ENCODE measurements around the gene KSR2. TPM values are rescaled to one million over a fixed set of nuclear protein-coding genes. Genes with fewer than 3 reads are reported as not detected.
"Not testable (repeated sequence)": the region's sequence is repeated elsewhere in the genome, so short reads cannot be mapped to it uniquely, and the experiment has no call there.

KSR2 gene
- polyA plus RNA-seq, 12 donors = 0.01 to 0.12 (median 0.06) TPM; not detected in 6

DNA sequence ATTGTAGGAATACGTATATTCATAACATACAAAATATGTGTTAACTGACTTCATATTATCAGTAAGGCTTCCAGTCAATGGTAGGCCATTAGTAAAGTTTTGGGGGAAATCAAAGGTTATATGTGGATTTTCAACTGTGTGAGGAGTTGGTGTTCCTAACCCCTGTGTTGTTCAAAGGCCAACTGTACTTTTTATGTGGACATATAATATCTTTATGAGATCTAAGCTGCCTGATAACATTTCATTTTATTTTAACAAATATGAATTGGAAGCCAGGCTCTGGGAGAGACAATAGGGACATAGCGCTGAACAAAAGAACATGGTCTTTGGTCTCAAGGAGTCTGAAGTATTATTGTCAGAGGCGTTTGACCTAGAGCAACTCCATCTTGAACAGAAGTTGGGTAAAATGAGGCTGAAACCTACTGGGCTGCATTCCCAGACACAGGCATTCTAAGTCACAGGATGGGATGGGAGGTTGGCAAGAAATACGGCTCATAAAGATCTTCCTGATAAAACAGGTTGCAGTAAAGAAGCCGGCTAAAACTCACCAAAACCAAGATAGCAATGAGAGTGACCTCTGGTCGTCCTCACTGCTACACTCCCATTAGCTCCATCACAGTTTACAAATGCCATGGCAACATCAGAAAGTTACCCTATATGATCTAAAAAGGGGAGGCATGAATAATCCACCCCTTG lies 147.2 kb downstream of the KSR2 start:
- DNase-seq = no peak

DNA sequence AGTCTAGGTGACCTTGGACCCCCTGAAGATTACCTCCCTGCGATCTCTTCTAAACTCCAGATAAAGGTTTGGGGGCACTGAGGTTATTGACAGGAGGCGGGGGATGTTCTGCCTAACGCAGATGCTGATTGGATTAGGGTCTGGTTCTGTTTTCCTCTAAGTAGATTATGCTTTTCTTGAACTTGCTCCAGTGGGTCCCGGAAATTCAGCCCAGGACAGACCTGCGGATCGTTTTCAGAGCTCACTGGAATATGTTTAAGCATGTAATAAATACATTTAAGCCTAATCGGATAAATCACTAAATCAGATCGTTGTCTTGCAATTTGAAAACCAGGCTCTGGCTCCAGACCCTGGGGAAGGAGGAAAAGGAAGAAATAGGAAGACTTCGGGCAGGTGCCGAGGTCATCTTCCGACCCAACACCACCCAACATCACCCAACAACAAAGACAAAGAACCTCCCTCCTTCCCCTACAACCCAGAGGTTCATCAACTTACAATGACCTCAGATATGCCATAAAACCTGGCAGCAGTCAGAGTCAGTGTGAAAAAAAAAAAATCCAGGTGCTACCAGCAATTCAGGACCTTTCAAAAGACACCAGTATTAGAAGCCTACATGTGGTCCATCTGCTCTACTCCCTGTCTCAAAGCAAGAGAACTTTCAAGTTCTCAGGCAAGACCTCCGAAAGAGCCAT lies 148.4 kb downstream of the KSR2 start:
- DNase-seq = no peak

DNA sequence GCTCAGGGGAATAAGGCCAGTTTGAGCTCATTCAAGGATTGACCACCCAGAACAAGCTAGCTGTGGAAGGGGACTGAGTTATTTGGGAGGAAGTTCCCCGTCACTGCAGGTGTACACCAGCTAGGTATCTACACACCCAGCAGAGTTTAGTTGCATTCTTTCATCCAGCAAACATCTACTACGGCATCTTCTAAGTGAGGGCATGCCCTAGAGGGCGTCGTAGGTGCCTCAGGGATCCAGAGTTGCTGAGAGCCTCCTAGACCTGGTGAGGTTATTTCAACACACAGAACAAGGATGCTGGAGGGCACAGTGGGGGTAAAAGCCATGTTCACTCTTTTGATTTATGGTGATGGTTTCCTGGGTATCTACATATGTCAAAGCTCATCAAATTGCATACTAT lies 149.6 kb downstream of the KSR2 start:
- DNase-seq = no peak

DNA sequence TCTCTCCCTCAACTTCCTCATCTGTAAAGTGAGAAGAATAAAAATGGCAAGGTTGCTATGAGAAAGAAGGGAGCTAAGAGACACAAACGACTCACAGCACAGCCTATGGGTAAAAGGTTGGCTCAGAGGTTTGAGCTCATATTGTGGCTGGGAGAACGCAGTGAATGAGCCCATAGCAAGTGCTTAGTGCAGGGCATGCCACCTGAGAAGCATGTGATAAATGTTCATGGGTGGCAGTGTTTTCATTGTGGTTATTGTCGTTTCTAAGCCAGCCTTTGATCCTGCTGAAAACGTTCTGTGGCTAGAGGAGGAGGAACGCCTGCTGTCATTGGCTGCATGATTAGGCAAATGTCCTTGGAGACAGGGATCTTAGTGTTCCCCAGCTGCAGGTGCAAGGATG lies 150.4 kb downstream of the KSR2 start:
- DNase-seq = no peak

DNA sequence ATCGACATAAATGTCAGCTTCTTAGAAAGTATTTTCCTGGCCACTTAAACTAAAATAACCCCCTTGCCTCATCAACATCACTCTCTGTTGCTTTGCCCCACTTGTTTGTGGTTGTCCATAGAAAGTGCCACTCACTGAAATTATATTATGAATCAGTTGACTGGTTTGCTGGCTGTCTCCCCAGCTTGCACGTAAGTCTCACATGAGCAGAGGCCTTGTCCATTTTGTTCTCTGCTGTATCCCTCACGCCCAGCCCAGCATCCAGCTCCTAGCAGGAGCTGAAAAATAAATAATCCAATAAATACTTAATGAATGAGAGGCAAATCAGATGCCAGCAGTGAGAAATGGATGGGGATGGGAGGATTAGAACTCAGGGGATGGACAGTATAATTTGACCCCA lies 159.3 kb downstream of the KSR2 start:
- no peak for DNase-seq

DNA sequence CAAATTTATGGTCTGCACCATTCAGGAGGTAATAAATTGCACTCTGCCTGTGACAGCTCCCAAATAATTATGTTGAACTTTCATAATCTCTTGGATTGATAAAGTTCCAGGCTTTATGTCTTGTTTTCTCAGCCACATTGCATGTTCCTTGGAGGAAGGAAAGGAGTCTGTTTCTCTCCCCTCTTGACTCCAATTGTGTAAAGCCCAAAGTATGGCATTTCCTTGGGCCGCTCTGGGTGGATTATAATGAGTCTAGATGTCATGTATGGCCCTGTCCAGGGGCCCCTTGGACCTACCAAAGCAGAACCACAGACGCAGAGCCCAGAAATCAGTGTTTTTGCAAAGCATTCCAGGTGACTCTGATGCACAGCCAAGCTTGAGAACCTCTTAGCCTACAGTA lies 160.8 kb downstream of the KSR2 start:
- no peak for DNase-seq

DNA sequence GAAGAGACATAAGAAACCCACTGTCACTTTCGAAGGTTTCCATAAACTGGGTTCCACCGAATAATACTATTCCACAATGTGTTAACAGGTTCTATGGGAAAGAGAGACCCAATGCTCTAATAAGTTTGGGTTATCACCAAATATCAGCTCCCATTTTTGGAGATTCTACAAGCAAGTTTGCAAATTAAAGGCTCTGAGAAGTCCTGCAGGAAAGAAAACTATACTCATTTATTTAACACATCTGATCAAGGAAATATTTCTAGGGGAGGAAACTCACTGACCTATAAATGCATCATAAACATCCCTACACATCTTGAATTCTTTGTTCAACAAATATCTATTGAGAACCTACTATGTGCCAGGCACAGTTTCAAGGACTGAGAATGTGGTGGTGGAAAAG lies 161.4 kb downstream of the KSR2 start:
- DNase-seq = no peak

DNA sequence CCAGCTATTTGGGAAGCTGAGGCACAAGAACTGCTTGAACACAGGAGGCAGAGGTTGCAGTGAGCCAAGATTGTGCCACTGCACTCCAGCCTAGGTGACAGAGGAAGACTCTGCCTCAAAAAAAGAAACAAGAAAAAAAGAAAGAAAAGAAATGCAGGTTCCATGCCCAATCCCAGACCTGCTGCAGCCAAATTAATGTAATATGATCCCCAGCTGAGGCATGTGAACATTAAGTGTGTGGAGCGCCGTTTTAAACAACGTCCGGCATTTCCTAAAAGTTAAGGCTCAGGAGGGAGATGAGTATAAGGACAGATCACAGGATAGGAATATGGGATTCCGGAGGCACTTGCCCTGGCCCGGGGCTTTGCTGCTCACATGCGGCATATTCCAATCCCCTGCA lies 162.9 kb downstream of the KSR2 start:
- no peak for DNase-seq

DNA sequence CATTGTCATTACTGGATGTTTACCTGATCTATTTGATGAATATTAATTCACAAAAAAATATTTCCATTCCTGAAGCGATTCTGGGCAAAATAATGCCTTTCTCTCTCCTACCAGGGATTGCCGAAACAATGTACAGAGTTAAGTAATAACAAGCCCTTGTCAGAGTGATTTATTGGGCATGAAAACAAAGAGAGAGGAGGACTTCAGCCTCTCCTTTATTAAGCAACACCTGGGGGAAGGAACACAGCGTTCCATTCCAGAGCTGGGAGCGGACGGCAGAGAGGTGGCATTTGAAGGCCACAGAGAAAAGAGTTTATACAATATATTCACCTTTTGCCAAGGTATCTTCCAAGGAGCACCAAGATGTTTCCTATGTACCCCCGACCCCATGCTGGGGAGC lies 165.8 kb downstream of the KSR2 start:
- no peak for DNase-seq

DNA sequence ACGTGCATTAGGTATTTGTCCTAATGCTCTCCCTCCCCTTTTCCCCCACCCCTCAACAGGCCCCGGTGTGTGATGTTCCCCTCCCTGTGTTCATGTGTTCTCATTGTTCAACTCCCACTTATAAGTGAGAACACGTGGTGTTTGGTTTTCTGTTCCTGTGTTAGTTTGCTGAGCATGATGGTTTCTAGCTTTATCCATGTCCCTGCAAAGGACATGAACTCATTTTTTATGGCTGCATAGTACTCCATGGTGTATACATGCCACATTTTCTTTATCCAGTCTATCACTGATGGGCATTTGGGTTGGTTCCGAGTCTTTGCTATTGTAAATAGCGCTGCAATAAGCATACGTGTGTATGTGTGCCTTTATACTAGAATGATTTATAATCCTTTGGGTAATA lies 168.1 kb downstream of the KSR2 start:
- not testable (repeated sequence) for DNase-seq

DNA sequence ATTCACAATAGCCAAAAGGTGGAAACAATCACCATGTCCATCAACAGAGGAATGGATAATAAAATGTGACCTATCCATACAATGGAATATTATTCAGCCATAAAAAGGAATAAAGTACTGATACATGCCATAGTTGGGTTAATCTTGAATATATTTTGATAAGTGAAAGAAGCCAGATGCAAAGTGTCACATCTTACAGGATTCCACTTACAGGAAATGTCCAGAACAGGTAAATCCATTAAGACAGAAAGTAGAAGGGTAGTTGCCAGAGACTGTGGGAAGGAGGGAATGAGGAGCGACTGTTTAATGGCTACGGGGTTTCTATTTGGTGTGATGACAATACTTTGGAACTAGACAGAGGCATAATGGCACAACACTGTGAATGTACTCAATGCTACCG lies 171.6 kb downstream of the KSR2 start:
- no peak for DNase-seq

DNA sequence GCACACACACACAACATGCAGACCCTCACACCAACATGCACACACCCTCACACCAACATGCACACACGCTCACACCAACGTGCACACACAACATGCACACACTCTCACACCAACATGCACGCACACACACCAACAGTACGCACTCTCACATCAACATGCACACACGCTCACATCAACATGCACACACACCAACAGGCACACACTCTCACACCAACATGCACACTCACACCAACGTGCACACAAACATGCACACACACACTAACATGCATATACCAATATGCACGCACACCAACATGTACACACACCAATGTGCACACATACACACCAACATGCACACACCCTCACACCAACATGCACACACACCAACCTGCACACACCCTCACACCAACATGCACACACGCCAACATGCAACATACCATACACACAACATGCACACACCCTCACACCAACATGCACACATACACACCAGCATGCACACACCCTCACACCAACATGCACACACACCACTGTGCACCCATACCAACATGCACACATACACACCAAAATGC lies 175.8 kb downstream of the KSR2 start:
- DNase-seq = no peak

DNA sequence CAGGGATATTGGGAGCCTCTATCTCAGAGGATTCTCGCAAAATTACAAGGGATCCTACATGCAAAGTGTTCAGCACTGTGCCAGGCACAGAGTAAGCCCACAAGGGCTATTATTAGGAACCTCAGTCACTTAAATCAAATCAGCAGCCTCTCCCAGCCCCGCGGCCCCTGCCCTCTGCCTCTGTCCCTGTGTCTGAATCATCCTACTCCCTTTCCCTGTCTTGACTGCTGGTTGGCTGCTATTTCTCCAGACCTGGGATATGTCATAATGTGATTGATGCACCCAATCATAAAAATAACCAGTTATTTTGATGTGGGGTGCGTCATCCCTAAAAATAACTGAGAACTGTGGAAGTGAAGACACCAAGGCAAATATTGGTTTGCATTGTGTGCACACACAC lies 176.3 kb downstream of the KSR2 start:
- DNase-seq = no peak

DNA sequence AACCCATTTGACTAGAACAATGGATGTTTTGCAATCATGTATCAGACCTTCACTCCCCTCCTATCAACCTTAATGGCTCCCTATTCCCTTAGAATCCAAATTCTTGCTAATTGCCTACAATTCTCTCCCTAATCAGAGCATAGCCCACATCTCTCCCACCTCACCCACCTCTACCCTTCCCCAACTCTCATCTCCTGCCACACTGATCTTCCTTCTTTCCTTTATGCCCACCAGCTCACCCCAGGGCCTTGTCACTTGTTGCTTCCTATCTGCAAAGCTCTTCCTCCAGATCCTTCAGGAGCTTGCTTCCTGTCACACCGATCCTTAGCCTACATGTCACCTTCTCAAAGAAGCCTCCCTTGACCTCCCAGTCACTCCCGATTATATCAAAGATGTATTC lies 177.8 kb downstream of the KSR2 start:
- no peak for DNase-seq

DNA sequence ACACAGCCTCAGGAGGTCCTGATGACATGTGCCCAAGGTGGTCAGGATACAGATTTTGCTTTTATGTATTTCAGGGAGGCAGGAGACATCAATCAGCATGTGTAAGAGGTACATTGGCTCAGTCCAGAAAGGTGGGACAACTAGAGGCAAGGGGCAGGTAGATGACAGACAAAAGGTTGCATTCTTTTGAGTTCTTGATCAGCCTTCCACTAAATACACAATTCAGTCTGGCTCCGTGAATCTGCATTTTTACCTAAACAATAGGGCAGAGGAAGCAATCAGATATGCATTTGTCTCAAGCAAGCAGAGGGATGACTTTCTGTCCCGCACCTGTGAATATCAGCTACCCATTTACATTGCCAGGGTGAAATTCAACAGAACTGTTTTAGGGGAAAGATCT lies 178.6 kb downstream of the KSR2 start:
- no peak for DNase-seq

DNA sequence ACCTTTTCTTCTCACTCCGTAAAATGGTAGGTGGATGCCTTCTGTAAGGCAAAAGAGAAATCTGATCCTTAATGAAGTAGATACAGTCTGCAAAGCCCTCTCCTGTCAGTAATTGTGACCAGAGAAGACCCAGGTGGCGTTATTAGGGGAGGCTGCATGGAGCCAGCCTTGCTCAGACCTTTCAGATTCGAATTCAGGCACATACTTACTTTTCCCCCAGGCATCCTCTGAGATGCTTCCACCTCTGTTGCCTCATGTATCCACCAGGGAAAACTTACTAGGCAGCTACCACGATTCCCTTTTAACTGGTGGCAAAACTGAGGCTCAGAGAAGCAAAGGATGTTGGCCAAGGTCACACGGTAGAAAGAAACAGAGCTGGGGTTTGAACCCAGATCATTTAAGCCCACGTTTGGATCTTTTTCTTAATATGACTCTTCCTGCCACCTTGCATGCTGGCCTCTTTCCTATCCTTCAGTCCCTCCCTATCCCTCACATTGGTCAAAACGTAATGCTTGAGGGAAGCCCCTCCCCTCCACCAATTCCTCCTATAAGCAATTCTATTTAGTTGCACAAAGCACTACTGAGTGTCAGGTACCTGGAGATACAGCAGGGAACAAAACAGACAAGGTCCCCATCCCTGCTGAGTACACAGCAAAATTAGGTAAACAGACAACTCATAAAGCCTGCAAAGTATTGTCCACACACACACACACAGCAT lies 179.4 kb downstream of the KSR2 start:
- DNase-seq = no peak

DNA sequence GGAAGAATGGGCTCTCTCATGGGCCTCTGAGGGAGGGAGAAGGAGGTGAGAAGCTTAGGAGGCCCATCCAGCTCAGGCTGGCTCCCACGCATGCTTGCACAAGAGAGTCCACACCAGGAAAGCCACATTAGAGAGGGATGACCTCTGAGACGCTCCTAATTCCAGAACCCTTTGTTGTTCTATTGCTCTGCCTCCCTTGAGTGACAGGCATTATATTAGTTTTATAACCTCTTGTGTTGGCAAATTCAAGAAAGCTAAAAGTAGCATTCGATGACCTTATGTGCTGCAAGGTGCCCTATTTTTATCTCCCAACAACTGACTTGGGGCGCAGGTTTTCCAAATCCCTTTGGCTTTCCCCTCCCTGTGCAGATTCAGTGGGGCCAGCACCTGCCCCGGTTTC lies 190.1 kb downstream of the KSR2 start:
- no peak for DNase-seq

DNA sequence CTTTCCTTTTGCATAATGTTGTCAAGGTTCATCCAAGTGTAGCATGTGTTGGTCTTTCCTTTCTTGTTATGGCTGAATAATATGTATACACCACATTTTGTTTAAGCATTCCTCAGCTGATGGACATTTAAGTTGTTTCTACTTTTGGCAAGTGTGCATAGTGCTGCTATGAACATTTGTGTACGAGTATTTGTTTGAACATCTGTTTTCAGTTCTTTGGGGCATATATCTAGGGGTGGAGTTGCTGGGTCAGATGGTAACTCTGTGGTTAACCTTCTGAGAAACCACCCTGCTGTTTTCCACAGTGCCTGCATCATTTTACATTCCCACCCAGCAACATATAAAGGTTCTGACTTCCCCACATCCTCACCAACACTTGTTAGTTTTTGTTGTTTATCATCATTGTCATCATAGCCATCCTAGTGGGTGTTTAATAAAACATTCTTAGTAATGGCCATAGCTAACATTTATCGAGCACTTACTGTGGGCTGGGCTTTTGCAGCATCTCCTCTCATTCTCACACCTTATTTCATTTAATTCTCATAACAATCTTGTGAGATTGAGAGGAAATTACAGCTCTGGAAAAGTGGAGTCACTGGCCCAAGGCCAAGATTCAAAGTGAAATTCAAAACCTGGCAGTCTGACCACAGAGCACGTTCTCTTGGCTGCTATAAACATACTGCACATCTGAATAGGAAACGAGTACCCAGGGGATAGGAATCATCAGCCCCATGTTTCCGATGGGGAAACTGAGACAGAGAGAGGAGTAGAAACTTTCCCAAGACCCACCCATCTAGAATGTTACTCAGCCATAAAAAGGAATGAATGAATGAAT lies 193.6 kb downstream of the KSR2 start:
- no peak for DNase-seq

DNA sequence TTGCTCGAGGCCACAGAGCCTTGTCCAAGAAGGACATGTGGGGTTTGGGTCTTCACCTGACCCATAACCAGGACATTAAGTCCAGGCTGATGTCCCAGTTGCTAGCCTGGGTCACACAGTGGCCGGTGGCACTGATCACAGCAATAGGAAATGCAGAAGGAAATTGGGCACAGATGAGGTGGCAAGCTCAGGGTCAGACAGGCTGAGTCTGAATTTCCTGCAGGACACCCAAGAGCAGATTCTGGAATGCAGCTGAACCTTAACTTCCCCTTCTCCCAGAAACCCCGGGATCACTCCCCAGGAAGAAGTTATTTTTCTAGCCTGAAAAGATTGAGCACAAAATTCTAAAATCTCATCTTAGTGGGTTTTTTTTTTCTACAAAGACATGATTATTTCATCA lies 199.9 kb downstream of the KSR2 start:
- no peak for DNase-seq

DNA sequence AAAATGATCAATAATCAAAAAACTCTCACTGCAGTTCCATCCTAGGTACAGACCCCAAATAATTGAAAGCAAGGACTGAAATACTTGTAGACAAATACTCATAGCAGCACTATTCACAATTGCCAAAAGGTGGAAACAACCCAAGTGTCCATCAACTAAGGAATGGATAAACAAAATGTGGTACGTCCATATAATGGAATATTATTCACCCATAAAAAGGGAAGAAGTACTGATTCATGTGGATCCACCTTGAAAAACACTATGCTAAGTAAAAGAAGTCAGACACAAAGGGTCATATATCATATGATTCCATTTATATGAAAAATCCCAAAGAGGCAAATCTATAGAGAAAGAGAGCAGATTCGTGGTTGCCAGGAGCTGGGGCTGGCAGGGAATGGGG lies 202.8 kb downstream of the KSR2 start:
- DNase-seq = no peak

DNA sequence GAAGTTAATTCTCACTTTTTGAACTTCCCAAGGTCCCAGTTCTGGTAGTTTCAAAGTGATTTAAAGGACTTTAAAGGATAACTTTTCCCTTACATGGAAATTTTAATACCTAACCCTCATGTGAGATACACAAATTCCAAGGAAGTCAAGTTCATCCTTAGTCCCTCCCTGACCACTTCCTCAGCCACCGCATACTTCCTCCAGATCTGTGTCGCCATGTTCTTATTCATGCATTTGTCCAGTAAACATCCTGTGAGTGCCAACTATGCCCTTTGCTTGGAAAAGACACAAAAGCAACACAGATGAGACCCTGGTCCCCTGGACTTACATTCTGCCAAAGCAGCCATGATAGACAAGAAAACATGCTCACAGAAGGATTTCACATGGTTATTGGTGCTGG lies 206.6 kb downstream of the KSR2 start:
- no peak for DNase-seq

DNA sequence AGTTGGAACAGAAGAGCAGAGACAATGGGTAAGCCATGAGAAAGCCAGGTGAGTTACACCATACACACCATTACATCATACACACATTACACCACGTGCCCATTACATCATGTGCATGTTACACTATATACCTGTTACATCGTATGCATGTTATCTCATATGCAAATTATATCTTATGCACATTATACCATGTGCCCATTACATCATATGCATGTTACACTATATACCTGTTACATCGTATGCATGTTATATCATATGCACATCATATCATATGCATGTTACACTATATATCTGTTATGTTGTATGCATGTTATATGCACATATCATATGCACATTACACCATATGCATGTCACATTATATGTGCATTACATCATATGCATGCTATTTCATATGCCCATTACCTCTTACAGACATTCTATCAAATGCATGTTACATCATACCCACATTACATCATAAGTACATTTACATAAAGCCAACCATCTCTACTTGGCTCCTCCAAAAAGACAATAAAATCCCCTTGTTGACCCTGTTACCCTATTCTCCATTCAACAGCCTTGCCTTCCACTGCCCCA lies 207.2 kb downstream of the KSR2 start:
- no peak for DNase-seq

All from muscle of arm (tissue), 12 donors.